Fibroblast of skin of left biceps (primary cell): Measurements from ENCODE around the gene C5orf63.
"Not testable (repeated sequence)": the region's sequence is repeated elsewhere in the genome, so short reads cannot be mapped to it uniquely, and the experiment has no call there.

Source experiments
- DNase-seq, 2 experiments: peaks; one replicate each; pipeline ENCODE4 v3.0.0-alpha.2; 2013; ENCODE audit warnings: low read depth in 2 of 2

The C5orf63 gene

GRCh38 chr5:127008300-127008975 lies 64.9 kb downstream of the C5orf63 start:
- no peak for DNase-seq

- no peak for DNase-seq
Observed at GRCh38 chr5:127007522-127007921, 65.8 kb downstream of the C5orf63 start.

GRCh38 chr5:127006744-127007143 lies 66.6 kb downstream of the C5orf63 start:
- no peak for DNase-seq

- DNase-seq, result not testable (repeated sequence)
Observed at GRCh38 chr5:127005282-127005681, 68.0 kb downstream of the C5orf63 start.

- DNase-seq, result no peak
Observed at GRCh38 chr5:127004721-127005120, 68.6 kb downstream of the C5orf63 start.

GRCh38 chr5:127003798-127004495 lies 69.4 kb downstream of the C5orf63 start:
- no peak for DNase-seq

- DNase-seq, result no peak
Observed at GRCh38 chr5:127002390-127002789, 70.9 kb downstream of the C5orf63 start.

GRCh38 chr5:127001621-127002296 lies 71.5 kb downstream of the C5orf63 start:
- peak; percentile 91 to 92 for DNase-seq
